ENCODE measurements around the gene SLC7A14. TPM values are rescaled to one million over a fixed set of nuclear protein-coding genes. Genes with fewer than 3 reads are reported as not detected.

Gene SLC7A14
- total RNA-seq, 1 experiment from 2014 or later: not detected

DNA sequence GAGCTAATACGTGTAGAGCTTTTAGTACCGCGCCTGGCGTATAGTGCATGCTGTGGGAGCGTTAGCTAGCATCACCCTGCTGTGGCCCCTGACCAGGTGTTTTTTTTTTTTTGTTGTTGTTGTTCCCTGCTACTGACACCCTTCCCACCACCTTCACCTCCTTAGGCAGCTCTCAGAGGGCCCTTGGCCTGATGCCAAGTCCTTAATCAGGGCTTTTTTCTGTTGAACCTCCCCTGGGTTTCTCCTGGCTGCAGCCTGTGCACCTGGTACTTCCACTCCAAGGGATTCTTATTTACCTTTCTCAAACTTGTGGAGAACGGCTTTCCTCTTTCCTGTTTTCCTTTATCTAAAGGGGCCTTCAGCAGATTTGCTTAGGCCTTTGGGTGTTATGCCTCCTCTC, 53.3 kb downstream of the SLC7A14 start:
- Histone ChIP-seq H3K27me3 (no peaks in the 10 kb centered on the region), H3K4me1 (no peaks in the 10 kb centered on the region), H3K9me3 (replicated peaks) (no peaks in the 10 kb centered on the region), H3K4me3 (no peak overlapping the region), H3K27ac (no peak overlapping the region), H3K36me3 (no peaks in the 10 kb centered on the region)
- peak in 1 of 2 experiments; percentile 7 for DNase-seq

DNA sequence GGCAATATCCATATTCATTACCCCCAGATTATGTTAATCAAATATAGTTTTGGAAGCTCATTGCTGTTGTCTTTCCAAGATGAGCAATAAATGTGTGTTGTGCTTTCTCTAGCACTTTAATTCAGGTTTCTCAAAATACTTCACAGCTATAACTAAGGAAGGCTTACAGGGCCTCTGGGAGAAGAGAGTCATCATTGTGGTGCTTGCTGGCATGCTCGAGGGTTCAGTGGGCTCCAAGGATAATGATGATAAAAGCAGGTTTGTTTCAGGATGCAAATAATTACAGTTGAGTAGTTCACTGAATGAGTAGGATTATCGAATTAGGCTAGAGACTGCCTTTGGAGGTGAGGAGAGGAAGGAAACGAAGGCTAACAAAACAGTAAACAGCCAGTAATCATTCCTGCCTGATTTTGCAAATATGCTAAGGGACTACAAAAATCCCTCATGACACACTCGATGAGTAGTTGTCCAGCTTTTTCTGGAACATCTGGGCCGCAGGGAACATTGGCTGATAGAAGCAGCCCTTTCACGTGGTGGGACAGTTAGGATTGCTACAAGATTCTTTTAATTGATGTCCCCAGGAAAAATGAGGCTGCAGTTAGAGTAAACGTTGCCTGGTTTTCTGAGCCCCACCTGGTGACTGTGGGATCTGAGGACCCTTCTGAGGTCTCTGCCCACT, 54.1 kb downstream of the SLC7A14 start:
- no peak for DNase-seq

DNA sequence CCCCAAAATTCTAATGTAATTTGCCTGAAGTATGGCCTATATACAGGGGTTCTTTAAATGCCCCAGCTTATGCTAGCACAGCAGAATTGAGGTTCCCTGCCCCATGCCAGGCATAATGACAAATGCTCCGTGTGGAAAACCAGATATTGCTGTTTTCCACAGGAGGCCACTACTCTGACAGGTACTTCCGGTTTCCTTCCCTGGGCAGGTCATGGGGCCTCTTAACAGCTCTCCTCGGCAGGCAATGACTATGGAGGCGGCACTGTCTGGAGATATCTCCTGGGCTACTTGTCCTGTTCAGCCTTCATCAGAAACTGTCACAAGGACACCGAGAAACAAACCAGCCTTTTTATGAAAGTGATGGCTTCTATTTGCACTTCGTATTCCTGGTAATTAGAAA, 54.8 kb downstream of the SLC7A14 start:
- Histone ChIP-seq H3K27me3 (no peaks in the 10 kb centered on the region), H3K27ac (no peak overlapping the region), H3K36me3 (no peaks in the 10 kb centered on the region), H3K4me3 (no peak overlapping the region), H3K4me1 (no peaks in the 10 kb centered on the region), H3K9me3 (replicated peaks) (no peaks in the 10 kb centered on the region)
- DNase-seq: no peak

More for the DNA sequence above, 54.1 kb downstream of the SLC7A14 start:
- no peaks in the 10 kb centered on the region for H3K4me1 ChIP-seq
- no peak overlapping the region for H3K27ac ChIP-seq
- no peak overlapping the region for H3K4me3 ChIP-seq
- no peaks in the 10 kb centered on the region for H3K9me3 ChIP-seq (replicated peaks)
- no peaks in the 10 kb centered on the region for H3K27me3 ChIP-seq
- no peaks in the 10 kb centered on the region for H3K36me3 ChIP-seq

DNA sequence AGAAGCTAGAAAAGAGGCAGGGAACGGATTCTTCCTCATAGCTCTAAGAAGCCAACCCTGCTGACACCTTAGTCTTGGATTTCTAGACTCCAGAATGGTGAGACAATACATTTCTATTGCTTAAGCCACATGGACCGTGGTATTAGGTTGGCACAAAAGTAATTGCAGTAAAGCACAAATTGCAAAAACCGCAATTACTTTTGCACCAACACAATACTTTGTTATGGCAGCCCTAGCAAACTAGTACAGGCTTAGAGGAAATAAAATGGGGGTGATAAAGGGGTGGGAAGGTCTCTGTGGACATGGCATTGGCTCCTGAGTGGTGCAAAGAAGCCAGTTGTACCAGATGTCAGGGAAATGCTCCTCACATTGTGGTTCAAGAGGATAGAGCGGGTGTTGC, 56.0 kb downstream of the SLC7A14 start:
- H3K4me1 ChIP-seq: no peaks in the 10 kb centered on the region
- no peaks in the 10 kb centered on the region for H3K9me3 ChIP-seq (replicated peaks)
- H3K36me3 ChIP-seq: no peaks in the 10 kb centered on the region
- H3K27ac ChIP-seq: no peak overlapping the region
- H3K27me3 ChIP-seq: no peaks in the 10 kb centered on the region
- no peak for DNase-seq
- H3K4me3 ChIP-seq: no peak overlapping the region

DNA sequence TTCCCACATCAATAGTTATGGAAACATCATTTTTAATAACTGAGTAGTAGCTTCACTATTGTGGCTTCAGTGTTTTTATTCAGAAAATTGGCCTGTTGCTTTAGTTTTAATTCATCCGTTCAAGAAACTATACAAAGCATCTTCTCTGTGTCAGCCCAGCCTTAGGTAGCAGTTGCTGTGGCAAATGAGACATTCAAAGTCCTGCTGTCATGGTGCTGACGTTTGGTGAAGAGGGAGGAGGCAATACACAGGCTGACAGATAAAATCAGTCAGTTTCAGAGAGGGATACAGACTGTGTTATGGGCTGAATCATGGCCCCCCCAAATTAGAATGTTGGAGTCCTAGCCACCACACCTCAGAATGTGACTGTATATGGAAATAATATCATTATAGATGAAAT, 56.5 kb downstream of the SLC7A14 start:
- Histone ChIP-seq H3K4me1 (no peaks in the 10 kb centered on the region), H3K9me3 (replicated peaks) (no peaks in the 10 kb centered on the region), H3K36me3 (no peaks in the 10 kb centered on the region), H3K27me3 (no peaks in the 10 kb centered on the region), H3K27ac (no peak overlapping the region), H3K4me3 (no peak overlapping the region)
- DNase-seq: no peak

DNA sequence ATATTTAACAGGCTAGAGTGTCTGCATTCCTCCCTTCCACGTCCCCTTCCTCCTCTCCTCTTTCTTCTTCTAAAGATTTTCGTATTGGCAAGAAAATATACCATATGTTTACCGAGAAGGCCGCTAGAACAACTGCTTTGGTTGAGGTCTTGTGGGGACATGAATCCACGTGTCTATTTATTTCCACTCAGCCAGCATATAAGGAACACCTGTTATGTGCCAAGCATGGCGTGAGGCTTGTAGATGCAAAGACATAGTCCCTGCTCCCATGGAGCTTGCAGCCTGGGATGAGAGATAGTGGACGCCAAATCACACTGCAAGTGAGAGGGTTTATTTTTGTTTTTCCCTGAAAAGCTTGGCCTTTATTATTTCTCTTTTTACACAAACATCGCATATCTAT, 57.1 kb downstream of the SLC7A14 start:
- Histone ChIP-seq H3K27me3 (no peaks in the 10 kb centered on the region), H3K36me3 (no peaks in the 10 kb centered on the region), H3K9me3 (replicated peaks) (no peaks in the 10 kb centered on the region), H3K27ac (no peak overlapping the region), H3K4me1 (no peaks in the 10 kb centered on the region), H3K4me3 (no peak overlapping the region)
- peak; percentile 7 to 44 for DNase-seq

DNA sequence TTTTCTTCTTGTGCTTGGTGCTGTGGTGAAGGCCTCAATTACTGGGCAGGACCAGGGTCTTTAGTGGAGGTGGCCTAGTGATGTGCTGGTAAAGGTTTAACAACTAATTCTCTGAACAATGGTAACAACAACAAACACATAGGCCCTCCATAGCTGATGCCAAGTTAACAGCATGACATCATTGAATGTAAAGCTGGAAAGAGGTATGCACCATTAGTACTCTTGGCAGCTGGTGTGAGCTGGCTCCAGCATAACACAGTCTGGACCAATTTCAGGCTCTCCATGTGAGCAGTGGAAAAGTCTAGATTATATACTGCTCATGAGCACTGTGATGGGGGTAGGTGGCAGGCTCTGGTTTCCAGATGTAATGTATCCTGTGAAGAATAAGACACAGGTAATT, 61.8 kb downstream of the SLC7A14 start:
- no peaks in the 10 kb centered on the region for H3K27me3 ChIP-seq
- H3K36me3 ChIP-seq: no peaks in the 10 kb centered on the region
- H3K4me3 ChIP-seq: no peak overlapping the region
- no peak overlapping the region for H3K27ac ChIP-seq
- H3K9me3 ChIP-seq (replicated peaks): no peaks in the 10 kb centered on the region
- H3K4me1 ChIP-seq: no peaks in the 10 kb centered on the region
- DNase-seq: no peak

DNA sequence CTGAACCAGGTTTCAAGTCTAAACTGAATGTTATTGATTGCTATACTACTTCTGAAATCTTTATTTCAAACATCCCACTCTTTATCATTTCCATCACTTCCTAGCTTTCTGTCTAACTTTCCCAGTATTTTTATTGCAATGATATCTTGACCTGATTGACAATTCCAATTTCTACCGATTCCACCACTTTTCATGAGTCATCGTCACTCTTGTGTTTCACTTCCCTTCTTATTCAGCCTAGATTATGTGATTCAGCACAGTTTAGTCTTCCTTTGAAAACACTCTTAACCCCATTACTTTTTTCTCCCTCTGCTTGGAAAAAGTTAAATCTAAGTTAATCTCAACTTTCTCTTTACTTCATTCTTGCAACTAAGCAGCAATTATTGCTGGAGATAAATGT, 62.6 kb downstream of the SLC7A14 start:
- no peaks in the 10 kb centered on the region for H3K36me3 ChIP-seq
- no peak overlapping the region for H3K4me3 ChIP-seq
- no peak overlapping the region for H3K27ac ChIP-seq
- no peaks in the 10 kb centered on the region for H3K9me3 ChIP-seq (replicated peaks)
- no peaks in the 10 kb centered on the region for H3K27me3 ChIP-seq
- no peak for DNase-seq
- no peaks in the 10 kb centered on the region for H3K4me1 ChIP-seq

DNA sequence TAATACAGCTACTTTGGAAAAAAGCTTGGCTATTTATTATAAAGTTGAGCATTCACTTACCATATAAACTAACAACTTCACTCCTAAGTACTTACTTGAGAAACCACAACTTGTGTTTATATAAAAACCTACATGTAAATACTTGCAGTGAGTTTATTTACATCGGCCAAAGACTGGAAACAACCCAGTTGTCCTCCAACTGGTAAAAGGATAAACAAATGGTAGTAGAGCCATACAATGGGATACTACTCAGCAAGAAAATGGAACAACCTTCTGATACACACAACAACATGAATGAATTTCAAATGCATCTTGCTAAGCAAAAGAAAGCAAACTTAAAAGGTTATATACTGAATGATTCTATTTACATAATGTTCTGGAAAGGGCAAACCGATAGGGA, 63.7 kb downstream of the SLC7A14 start:
- Histone ChIP-seq H3K4me3 (no peak overlapping the region), H3K4me1 (no peaks in the 10 kb centered on the region), H3K36me3 (no peaks in the 10 kb centered on the region), H3K27me3 (no peaks in the 10 kb centered on the region), H3K27ac (no peak overlapping the region), H3K9me3 (replicated peaks) (no peaks in the 10 kb centered on the region)
- no peak for DNase-seq

DNA sequence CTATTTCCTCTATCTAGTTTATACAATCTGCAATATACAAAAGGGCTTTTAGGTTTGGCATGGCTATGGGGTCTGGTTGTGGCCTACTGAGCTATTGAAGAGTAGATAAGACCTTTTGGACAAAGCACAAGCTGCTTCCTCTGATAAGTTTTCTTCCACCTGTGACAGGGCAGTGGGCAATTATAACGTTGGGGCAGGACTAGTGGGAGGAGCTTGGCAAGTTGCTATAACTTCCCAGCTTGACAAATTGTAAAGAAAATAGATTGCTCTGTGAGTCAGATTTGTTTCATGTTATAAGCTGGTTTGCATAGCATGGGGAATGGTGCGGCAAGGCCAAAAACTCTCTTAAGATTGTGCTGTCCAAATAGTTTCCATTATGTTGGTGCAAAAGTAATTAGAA, 64.9 kb downstream of the SLC7A14 start:
- Histone ChIP-seq H3K4me1 (no peaks in the 10 kb centered on the region), H3K4me3 (no peak overlapping the region), H3K36me3 (no peaks in the 10 kb centered on the region), H3K27me3 (no peaks in the 10 kb centered on the region), H3K9me3 (replicated peaks) (no peaks in the 10 kb centered on the region), H3K27ac (no peak overlapping the region)
- no peak for DNase-seq

DNA sequence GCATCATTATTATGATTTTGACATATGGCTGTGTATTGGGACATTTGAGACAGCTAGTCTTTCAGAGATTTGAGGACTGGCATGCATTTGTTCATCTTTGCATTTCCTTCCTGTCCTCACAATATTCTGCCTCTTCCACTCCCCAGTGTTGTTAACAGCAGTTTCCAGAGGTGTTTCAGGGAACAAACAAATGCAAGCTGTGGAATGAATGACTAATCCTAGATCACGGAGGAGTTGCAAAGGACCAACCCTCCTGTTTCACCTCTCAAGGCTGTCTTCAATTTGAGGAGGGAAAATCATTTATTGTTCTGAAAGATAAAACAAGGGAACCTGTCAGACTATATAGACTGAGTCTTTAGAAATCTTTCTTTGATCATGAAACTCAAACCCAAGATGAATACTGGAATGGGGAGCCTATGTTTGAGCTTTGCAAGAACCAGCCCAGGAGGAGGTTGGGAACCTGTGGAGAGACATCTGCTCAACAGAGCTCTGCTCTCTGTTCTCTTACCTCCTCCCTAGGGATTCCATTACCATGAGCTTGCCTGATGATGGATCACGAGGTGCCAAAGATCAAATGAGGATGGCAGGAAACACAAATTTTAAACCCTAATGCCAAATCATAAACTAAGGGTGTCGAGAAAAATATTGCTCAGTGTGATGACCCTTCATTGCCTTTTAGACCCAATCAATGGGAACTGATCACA, 68.5 kb downstream of the SLC7A14 start:
- no peak overlapping the region for H3K4me3 ChIP-seq
- no peak overlapping the region for H3K27ac ChIP-seq
- no peaks in the 10 kb centered on the region for H3K27me3 ChIP-seq
- H3K9me3 ChIP-seq (replicated peaks): no peaks in the 10 kb centered on the region
- H3K36me3 ChIP-seq: no peaks in the 10 kb centered on the region
- no peaks in the 10 kb centered on the region for H3K4me1 ChIP-seq
- no peak for DNase-seq

DNA sequence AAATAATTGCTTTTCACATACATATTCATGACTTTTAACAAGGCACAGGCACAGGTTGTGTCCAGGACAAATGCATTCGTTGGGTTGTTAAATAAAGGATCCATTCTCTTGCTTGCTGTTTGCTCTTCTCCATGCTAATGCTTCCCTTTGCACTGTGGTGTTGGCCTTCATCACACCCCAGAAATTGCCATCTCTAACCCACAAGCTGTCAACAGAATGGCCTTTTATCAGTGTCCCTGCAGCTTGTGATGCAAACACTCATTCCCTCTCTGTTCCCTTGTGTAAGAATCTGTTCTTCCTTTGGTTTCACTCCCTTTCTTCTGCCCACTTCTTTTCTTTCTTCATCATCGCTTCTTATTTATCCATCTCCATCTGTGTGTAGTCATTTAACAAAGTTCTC, 72.2 kb downstream of the SLC7A14 start:
- no peak overlapping the region for H3K27ac ChIP-seq
- no peaks in the 10 kb centered on the region for H3K36me3 ChIP-seq
- DNase-seq: no peak
- H3K9me3 ChIP-seq (replicated peaks): no peaks in the 10 kb centered on the region
- H3K4me3 ChIP-seq: no peak overlapping the region
- no peaks in the 10 kb centered on the region for H3K27me3 ChIP-seq
- no peaks in the 10 kb centered on the region for H3K4me1 ChIP-seq

DNA sequence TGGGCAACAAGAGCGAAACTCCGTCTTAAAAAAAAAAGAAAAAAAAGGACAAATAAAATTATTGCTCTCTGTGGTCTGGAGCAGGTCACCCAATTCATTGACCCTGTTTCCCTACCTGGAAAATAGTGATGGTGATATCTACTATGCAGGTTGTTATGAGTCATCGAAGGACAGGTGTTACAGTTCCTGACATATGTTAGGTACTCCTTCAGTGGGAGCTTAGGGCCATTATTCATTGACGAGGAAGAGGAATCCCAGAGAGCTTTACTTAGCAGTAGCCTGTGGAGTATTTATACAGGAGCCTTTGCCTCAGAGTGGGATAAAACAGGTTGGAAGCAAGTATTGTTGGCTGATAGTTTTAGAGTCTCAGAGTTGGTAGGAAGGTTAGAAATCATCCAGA, 74.5 kb downstream of the SLC7A14 start:
- Histone ChIP-seq H3K27me3 (no peaks in the 10 kb centered on the region), H3K27ac (no peak overlapping the region), H3K9me3 (replicated peaks) (no peaks in the 10 kb centered on the region), H3K4me1 (no peaks in the 10 kb centered on the region), H3K4me3 (no peak overlapping the region), H3K36me3 (no peaks in the 10 kb centered on the region)
- no peak for DNase-seq

DNA sequence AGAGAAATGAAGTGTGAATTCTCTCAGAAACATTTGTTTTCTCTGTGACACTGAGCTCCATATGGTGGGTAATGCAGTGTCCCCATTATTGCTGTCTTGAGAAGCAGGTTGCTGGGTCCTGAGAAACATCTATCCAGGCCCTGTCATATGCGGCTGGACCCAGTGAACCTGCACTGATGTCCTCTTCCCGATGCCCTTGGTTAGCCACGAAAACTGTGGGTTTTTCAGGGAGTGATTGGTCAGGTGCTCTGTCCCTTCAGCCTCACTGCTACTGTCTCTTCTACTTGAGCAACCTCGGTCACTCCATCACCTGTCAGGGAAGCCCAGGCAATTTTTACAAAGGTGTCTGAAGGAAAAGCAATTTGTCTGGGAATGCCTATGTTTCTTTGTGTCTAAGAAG, 77.0 kb downstream of the SLC7A14 start:
- Histone ChIP-seq H3K4me1 (no peaks in the 10 kb centered on the region), H3K4me3 (no peak overlapping the region), H3K27me3 (no peaks in the 10 kb centered on the region), H3K9me3 (replicated peaks) (no peaks in the 10 kb centered on the region), H3K36me3 (no peaks in the 10 kb centered on the region), H3K27ac (no peak overlapping the region)
- no peak for DNase-seq

DNA sequence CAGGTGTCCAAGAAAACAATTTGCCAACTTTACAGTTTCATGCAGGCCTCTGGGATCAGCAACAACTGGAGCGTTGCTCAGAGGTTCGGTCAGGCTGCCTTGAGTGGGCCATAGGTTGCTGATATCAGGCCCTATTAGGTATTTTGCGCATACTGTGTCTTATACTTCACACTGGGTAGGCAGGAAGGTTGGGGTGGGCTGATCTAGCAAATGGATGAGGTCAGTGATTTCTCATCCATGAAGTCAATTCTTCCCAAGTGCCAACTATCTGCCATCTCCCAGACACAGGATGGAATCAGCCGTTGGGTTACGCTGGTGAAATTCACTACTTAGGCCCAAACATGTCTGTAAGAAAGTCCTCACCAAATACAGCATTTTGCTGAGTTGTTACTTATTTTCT, 77.6 kb downstream of the SLC7A14 start:
- no peak for DNase-seq
- Histone ChIP-seq H3K36me3 (no peaks in the 10 kb centered on the region), H3K27ac (no peak overlapping the region), H3K9me3 (replicated peaks) (no peaks in the 10 kb centered on the region), H3K27me3 (no peaks in the 10 kb centered on the region), H3K4me1 (no peaks in the 10 kb centered on the region), H3K4me3 (no peak overlapping the region)

DNA sequence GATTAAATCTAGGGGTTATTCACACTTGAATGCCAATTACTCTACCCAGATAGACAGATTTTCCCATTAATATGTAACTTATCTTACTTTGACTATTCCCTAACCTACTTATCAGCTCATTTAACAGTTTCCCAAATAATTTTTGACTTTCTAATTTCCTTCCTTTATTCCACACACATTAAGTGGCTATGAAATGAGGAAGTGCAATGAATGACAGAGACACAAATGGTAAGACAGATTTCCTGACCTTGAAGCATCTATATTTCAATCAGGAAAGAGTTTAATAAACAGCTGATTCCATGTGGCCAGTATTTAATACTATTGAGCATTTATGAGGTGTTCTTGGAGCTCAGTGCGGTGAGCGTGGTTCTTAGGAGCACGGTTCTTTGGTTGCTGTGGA, 78.8 kb downstream of the SLC7A14 start:
- Histone ChIP-seq H3K9me3 (replicated peaks) (no peaks in the 10 kb centered on the region), H3K27me3 (no peaks in the 10 kb centered on the region), H3K4me3 (no peak overlapping the region), H3K4me1 (no peaks in the 10 kb centered on the region), H3K36me3 (no peaks in the 10 kb centered on the region), H3K27ac (no peak overlapping the region)
- DNase-seq: no peak
